ENCODE measurements around the gene BACE1.
"Not testable (repeated sequence)": the region's sequence is repeated elsewhere in the genome, so short reads cannot be mapped to it uniquely, and the experiment has no call there.

Gene BACE1

GRCh38 chr11:117272175-117272574 is 43.9 kb downstream of the BACE1 start:
- not testable (repeated sequence) for DNase-seq

GRCh38 chr11:117271208-117271607 is 44.8 kb downstream of the BACE1 start:
- no peak for DNase-seq

GRCh38 chr11:117269856-117270255 is 46.2 kb downstream of the BACE1 start:
- no peak for DNase-seq

GRCh38 chr11:117265745-117266144 is 50.3 kb downstream of the BACE1 start:
- no peak for DNase-seq

GRCh38 chr11:117264624-117265323 is 51.3 kb downstream of the BACE1 start:
- not testable (repeated sequence) for DNase-seq

GRCh38 chr11:117259417-117259816 is 56.6 kb downstream of the BACE1 start:
- DNase-seq, result peak; percentile 84

GRCh38 chr11:117258576-117258975 is 57.5 kb downstream of the BACE1 start:
- no peak for DNase-seq

- peak; percentile 75 for DNase-seq
Observed at GRCh38 chr11:117256573-117256972, 59.5 kb downstream of the BACE1 start.

- no peak for DNase-seq
Observed at GRCh38 chr11:117255966-117256365, 60.1 kb downstream of the BACE1 start.

GRCh38 chr11:117251506-117251905 is 64.5 kb downstream of the BACE1 start:
- DNase-seq, result no peak

- no peak for DNase-seq
Observed at GRCh38 chr11:117249571-117249970, 66.5 kb downstream of the BACE1 start.

GRCh38 chr11:117248341-117248740 is 67.7 kb downstream of the BACE1 start:
- no peak for DNase-seq

GRCh38 chr11:117239295-117239694 is 76.8 kb downstream of the BACE1 start:
- peak; percentile 93 for DNase-seq

- DNase-seq, result no peak
Observed at GRCh38 chr11:117238221-117238620, 77.8 kb downstream of the BACE1 start.
